NCI-H2029 treated with DMSO at 0.1 percent for 48 hours (cell line): ENCODE data around the gene MED14.

Experiments
- DNase-seq: peaks from one replicate; lab custom pipeline; 2025; lab: John Stamatoyannopoulos, UW

The MED14 gene

GRCh38 chrX:40663880-40664630, 71.3 kb downstream of the MED14 start:
- DNase-seq = no peak

- DNase-seq = no peak
Observed at GRCh38 chrX:40663078-40663740, 72.1 kb downstream of the MED14 start.

- no peak for DNase-seq
Observed at GRCh38 chrX:40661489-40661888, 73.9 kb downstream of the MED14 start.

GRCh38 chrX:40660381-40660780, 75.0 kb downstream of the MED14 start:
- no peak for DNase-seq

GRCh38 chrX:40653535-40653934, 81.8 kb downstream of the MED14 start:
- DNase-seq = no peak

GRCh38 chrX:40652664-40653063, 82.7 kb downstream of the MED14 start:
- no peak for DNase-seq

GRCh38 chrX:40651620-40652223, 83.6 kb downstream of the MED14 start:
- DNase-seq = peak; percentile 37

GRCh38 chrX:40647307-40648197, 87.8 kb downstream of the MED14 start, which contains the start of gene CXorf38:
TSS of gene CXorf38 (minus strand) at chrX:40647561. CDS start at chrX:40647520, 41 bp downstream.
- DNase-seq = peak; percentile 43

GRCh38 chrX:40646489-40647306, 88.6 kb downstream of the MED14 start:
- DNase-seq = no peak

GRCh38 chrX:40644821-40645358, 90.5 kb downstream of the MED14 start:
- peak; percentile 18 for DNase-seq

- DNase-seq = no peak
Observed at GRCh38 chrX:40644176-40644575, 91.2 kb downstream of the MED14 start.

- no peak for DNase-seq
Observed at GRCh38 chrX:40637687-40638086, 97.7 kb downstream of the MED14 start.

- DNase-seq = no peak
Observed at GRCh38 chrX:40632199-40632598, 103.1 kb downstream of the MED14 start.

GRCh38 chrX:40628506-40628905, 106.8 kb downstream of the MED14 start:
- DNase-seq = no peak

GRCh38 chrX:40625294-40625693, 110.0 kb downstream of the MED14 start:
- no peak for DNase-seq

- DNase-seq = no peak
Observed at GRCh38 chrX:40623665-40624064, 111.7 kb downstream of the MED14 start.

- no peak for DNase-seq
Observed at GRCh38 chrX:40623139-40623536, 112.2 kb downstream of the MED14 start, which contains the start of gene MPC1L. TSS of gene MPC1L (plus strand) at chrX:40623428. CDS start at chrX:40623566, 138 bp downstream.

- DNase-seq = no peak
Observed at GRCh38 chrX:40622479-40623138, 112.7 kb downstream of the MED14 start.

GRCh38 chrX:40617566-40617965, 117.8 kb downstream of the MED14 start:
- DNase-seq = no peak

- no peak for DNase-seq
Observed at GRCh38 chrX:40615976-40616375, 119.4 kb downstream of the MED14 start.
